K562 (cell line): ENCODE measurements around the gene ACTN1. TPM values are rescaled to one million over a fixed set of nuclear protein-coding genes. Genes with fewer than 3 reads are reported as not detected.

ENCODE experiments used
- ATAC-seq: fragments of 200-7000 bp; cut with Tn5 transposase; 3 replicates; pipeline ENCODE4 v1.9.1; 2020; ENCODE audit warnings: moderate library complexity
- BruUV-seq: library from RNA; stranded (reverse); fragments of 400-500 nt; replicated peaks from 2 replicates; lab custom pipeline; 2021; lab: Mats Ljungman, UMichigan
- CTCF ChIA-PET: fragments of 300-600 bp; formaldehyde crosslinking; extraction: SDS; loops from one replicate; lab custom pipeline; 2021; ENCODE audit warnings: low intra/inter-chr PET ratio; lab: Yijun Ruan, JAX
- POLR2A ChIA-PET: fragments of 300-600, 350-650 bp; sonication (Branson Sonifier 250); formaldehyde crosslinking; extraction: SDS; loops from one replicate; lab custom pipeline; 2021; ENCODE audit warnings: antibody characterized with exemption, inconsistent platforms; lab: Yijun Ruan, JAX
- DNase-seq, 4 experiments: peaks; one replicate each; pipeline versions ENCODE4 v3.0.0 to v3.0.0-alpha.2; 2011 to 2018; ENCODE audit warnings: low spot score in 3 of 4, mixed read lengths in 3 of 4; ENCODE audit errors: extremely low read depth in 1 of 4
- FAIRE-seq: peaks from 2 replicates; lab custom pipeline; 2011; peaks lifted over from hg19 to GRCh38; lab: Jason Lieb, UNC
- H2AFZ ChIP-seq: 2 replicates; pipeline ENCODE4 v1.6.0; 2011; ENCODE audit warnings: low read depth, low read length, control low read depth, inconsistent platforms
- H3K27ac ChIP-seq: fragments of 200-600 bp; 3 replicates; pipeline ENCODE4 v1.8.0; 2011; ENCODE audit warnings: low read depth, mild to moderate bottlenecking, control low read depth, inconsistent platforms, low read length, moderate library complexity, mixed read lengths; ENCODE audit errors: extremely low read depth
- H3K27me3 ChIP-seq, 2 experiments: fragments of 300-600 bp in 1 of 2; 2 replicates in 1 of 2; 3 replicates in 1 of 2; pipeline versions ENCODE4 v1.6.0 to v1.8.0; 2011; ENCODE audit warnings: inconsistent platforms in 2 of 2, low read length in 2 of 2, mild to moderate bottlenecking in 1 of 2, mixed read lengths in 1 of 2, moderate library complexity in 1 of 2; ENCODE audit not compliant: control insufficient read depth in 2 of 2, insufficient read depth in 2 of 2
- H3K36me3 ChIP-seq: fragments of 300-600 bp; 3 replicates; pipeline ENCODE4 v1.8.0; 2011; ENCODE audit warnings: mild to moderate bottlenecking, low read length, inconsistent platforms; ENCODE audit not compliant: control insufficient read depth, insufficient read depth
- H3K4me1 ChIP-seq, 2 experiments: fragments of 200-600 bp in 1 of 2; replicated peaks in 1 of 2; 2 replicates in 1 of 2; 3 replicates in 1 of 2; pipeline versions ENCODE4 v1.5.1 to v1.8.0; 2011; ENCODE audit warnings: inconsistent platforms in 2 of 2, low read length in 2 of 2, mild to moderate bottlenecking in 1 of 2, mixed read lengths in 1 of 2, moderate library complexity in 1 of 2; ENCODE audit not compliant: control insufficient read depth in 2 of 2, insufficient read depth in 2 of 2
- H3K4me2 ChIP-seq: 2 replicates; pipeline ENCODE4 v1.6.1; 2011; ENCODE audit warnings: low read length, control low read depth, inconsistent platforms, mixed read lengths; ENCODE audit not compliant: insufficient read depth
- H3K4me3 ChIP-seq: fragments of 200-600 bp; sonication (generic), shearing (Covaris generic); 2 replicates; pipeline ENCODE4 v1.5.1; 2016; ENCODE audit warnings: control low read depth, inconsistent platforms
- H3K79me2 ChIP-seq: fragments of 200-600 bp; 3 replicates; pipeline ENCODE4 v1.8.0; 2011; ENCODE audit warnings: low read length, inconsistent platforms; ENCODE audit not compliant: control insufficient read depth, insufficient read depth
- H3K9ac ChIP-seq, 2 experiments: 2 replicates each; pipeline versions ENCODE4 v1.6.0 to v1.6.1; 2011; ENCODE audit warnings: low read depth in 2 of 2, low read length in 2 of 2, control low read depth in 1 of 2, inconsistent platforms in 1 of 2, mild to moderate bottlenecking in 1 of 2, mixed read lengths in 1 of 2; ENCODE audit not compliant: insufficient read depth in 1 of 2
- H3K9me1 ChIP-seq: one replicate; pipeline ENCODE4 v1.6.0; 2011; ENCODE audit warnings: inconsistent platforms, mild to moderate bottlenecking, low read length, moderate library complexity; ENCODE audit not compliant: control insufficient read depth, insufficient read depth
- H3K9me3 ChIP-seq: replicated peaks from 2 replicates; pipeline ENCODE4 v1.5.1; 2011; ENCODE audit warnings: low read depth, low read length, inconsistent platforms; ENCODE audit not compliant: control insufficient read depth, insufficient read depth
- H4K20me1 ChIP-seq: replicated peaks from 2 replicates; pipeline ENCODE4 v1.6.1; 2011; ENCODE audit warnings: low read length, inconsistent platforms, mixed read lengths; ENCODE audit not compliant: control insufficient read depth, insufficient read depth
- BCOR ChIP-seq: fragments of 450-650 bp; IDR thresholded peaks from 2 replicates; pipeline ENCODE4 v1.6.1; 2016
- BRD4 ChIP-seq: fragments of 200-600 bp; sonication (generic); IDR thresholded peaks from 2 replicates; pipeline ENCODE4 v1.6.1; 2017; ENCODE audit warnings: inconsistent platforms
- HNRNPK ChIP-seq: fragments of 200-400 bp; formaldehyde crosslinking; IDR thresholded peaks from one replicate; pipeline ENCODE4 v1.6.1; 2018; ENCODE audit warnings: mild to moderate bottlenecking, low read depth, low read length; ENCODE audit not compliant: poor library complexity, severe bottlenecking
- IRF2 ChIP-seq: sonication (generic); formaldehyde crosslinking; IDR thresholded peaks from 2 replicates; pipeline ENCODE4 v1.8.1; 2022; ENCODE audit warnings: mild to moderate bottlenecking, missing genetic modification reagents
- KDM1A ChIP-seq, 2 experiments: fragments of 450-650 bp; IDR thresholded peaks; 2 replicates each; pipeline ENCODE4 v1.6.1; 2016; ENCODE audit warnings: mild to moderate bottlenecking in 2 of 2
- MED1 ChIP-seq: sonication (generic); formaldehyde crosslinking; IDR thresholded peaks from 2 replicates; pipeline ENCODE4 v1.8.1; 2023; ENCODE audit warnings: missing genetic modification reagents, borderline replicate concordance
- RBM25 ChIP-seq: fragments of 200-400 bp; formaldehyde crosslinking; IDR thresholded peaks from 2 replicates; pipeline ENCODE4 v1.6.1; 2018; ENCODE audit warnings: low read length, low read depth, moderate library complexity; ENCODE audit not compliant: severe bottlenecking
- TAF9B ChIP-seq: fragments of 450-650 bp; IDR thresholded peaks from 2 replicates; pipeline ENCODE4 v1.6.1; 2018; ENCODE audit warnings: mild to moderate bottlenecking; ENCODE audit not compliant: partially characterized antibody
- THRAP3 ChIP-seq: fragments of 450-650 bp; IDR thresholded peaks from 2 replicates; pipeline ENCODE4 v1.6.1; 2016; ENCODE audit warnings: mild to moderate bottlenecking, inconsistent platforms, borderline replicate concordance
- YY1 ChIP-seq, 3 experiments: IDR thresholded peaks; 2 replicates each; pipeline ENCODE4 v1.6.1; 2011; ENCODE audit warnings: low read length in 2 of 3, mild to moderate bottlenecking in 2 of 3, moderate library complexity in 2 of 3, borderline replicate concordance in 1 of 3, control low read depth in 1 of 3, low read depth in 1 of 3; ENCODE audit not compliant: insufficient read depth in 3 of 3, insufficient replicate concordance in 2 of 3, control insufficient read depth in 1 of 3, insufficient read length in 1 of 3; ENCODE audit errors: extremely low read depth in 1 of 3
- ZNF354B ChIP-seq: fragments of 250-450 bp; sonication (Bioruptor Pico); IDR thresholded peaks from 2 replicates; pipeline ENCODE4 v1.4.0; 2020
- ZNF57 ChIP-seq: fragments of 450-650 bp; formaldehyde crosslinking; IDR thresholded peaks from 2 replicates; pipeline ENCODE4 v1.4.0; 2020; ENCODE audit warnings: mild to moderate bottlenecking, moderate library complexity
- ZNF668 ChIP-seq: fragments of 250-450 bp; sonication (Bioruptor Pico); IDR thresholded peaks from 2 replicates; pipeline ENCODE4 v1.8.0; 2022; ENCODE audit warnings: mild to moderate bottlenecking, inconsistent platforms
- WGBS: fragments of 100-300 bp; shearing (Covaris generic); methylation state at CpG from one replicate; pipeline ENCODE4 v1.1.6; 2016; ENCODE audit warnings: low coverage, mixed read lengths; ENCODE audit not compliant: insufficient coverage; ENCODE audit errors: missing lambda C conversion rate; 5-methylcytosine and 5-hydroxymethylcytosine counted together
- in situ Hi-C: fragments of 300-500 bp; cut with MboI; formaldehyde crosslinking; loops from 4 replicates; pipeline ENCODE4 v1.15.0; 2018; ENCODE audit warnings: inconsistent platforms, mixed read lengths
- intact Hi-C: fragments of 100-400 bp; cut with micrococcal nuclease; formaldehyde crosslinking; loops from 2 replicates; pipeline ENCODE4 v1.14.2; 2022
- polyA plus RNA-seq, 8 experiments: library from polyadenylated mRNA; depleted of rRNA in 4 of 8; stranded (reverse) in 5 of 8; unstranded in 3 of 8; fragments of >200 nt; fragmentation: Nextera tagmentation in 2 of 8; fragmentation: Illumina TruSeq in 1 of 8; extraction: Ambion mirVana in 2 of 8; extraction: Trizol in 1 of 8; gene quantifications; 2 replicates each; pipeline versions ENCODE4 v1.2.1 to v1.2.3, GENCODE V29; 2011 to 2014; ENCODE audit warnings: inconsistent platforms in 1 of 8, missing spikeins in 1 of 8
- total RNA-seq, 7 experiments: library from RNA; depleted of rRNA in 6 of 7; stranded (reverse); fragments of >200 nt in 6 of 7; fragmentation: Illumina TruSeq in 2 of 7; extraction: Trizol in 2 of 7; gene quantifications; 2 replicates each; pipeline versions ENCODE4 v1.2.1 to v1.2.3, GENCODE V29; 2011 to 2021; ENCODE audit warnings: low replicate concordance in 1 of 7
- TF ChIP-seq, protein P1 (sequence below): fragments of 250-450 bp; sonication (Bioruptor Pico); IDR thresholded peaks from 2 replicates; pipeline ENCODE4 v1.5.0; 2020; ENCODE audit warnings: mild to moderate bottlenecking, borderline replicate concordance
- TF ChIP-seq, protein P2 (sequence below): fragments of 250-450 bp; sonication (Bioruptor Pico); IDR thresholded peaks from 2 replicates; pipeline ENCODE4 v1.8.0; 2021; ENCODE audit warnings: moderate library complexity, mild to moderate bottlenecking, inconsistent platforms

ACTN1 gene
- total and polyA plus RNA-seq, 9 of the 15 experiments (the other 6 are each of a cell fraction or from before 2014, with no cell fraction given), result 2.2 to 67.7 (median 34.5) TPM

DNA sequence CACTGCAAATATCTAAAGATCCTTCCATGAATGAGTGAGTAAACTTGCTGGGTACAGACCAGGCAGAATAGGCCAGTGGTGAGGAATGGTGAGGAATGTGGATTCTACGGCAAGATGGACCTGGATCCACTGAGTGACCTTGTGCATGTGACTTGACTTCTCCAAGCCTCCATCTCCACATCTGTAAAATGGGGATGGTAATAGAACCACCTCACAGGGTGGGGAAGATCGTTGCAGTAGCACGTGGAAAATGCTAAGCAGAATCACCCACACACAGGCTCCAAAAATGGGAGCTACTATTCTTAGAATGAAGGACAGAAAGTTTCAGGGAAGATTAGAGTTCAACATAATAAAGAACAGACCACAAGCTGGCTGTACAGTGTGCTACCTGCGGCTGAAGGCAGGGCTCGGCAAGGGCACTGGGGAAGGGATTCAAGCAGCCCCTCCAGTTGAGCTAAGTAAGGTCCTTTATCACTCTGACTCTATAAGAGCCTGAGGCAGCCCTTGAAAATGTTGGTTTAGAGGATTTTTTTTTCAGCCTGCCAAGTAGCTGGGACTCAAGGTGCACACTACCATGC, 47.5 kb downstream of the ACTN1 start:
- H4K20me1 ChIP-seq, result peaks cover 23% of the 10 kb centered on the region
- CTCF ChIA-PET, result no interaction called here
- TF ChIP-seq TAF9B, result no peak
- no peak for TF ChIP-seq ZNF354B
- TF ChIP-seq YY1 (IDR thresholded peaks at IDR 0.05; ENCODE audit: borderline replicate concordance in 1 of 3, control insufficient read depth in 1 of 3, extremely low read depth in 1 of 3, insufficient read depth in 3 of 3, insufficient read length in 1 of 3, insufficient replicate concordance in 2 of 3, low read depth in 1 of 3, low read length in 2 of 3), result no peak
- TF ChIP-seq BRD4, result no peak
- peak in 1 of 2 experiments; percentile 9; a peak in 1 of 4 replicates for TF ChIP-seq KDM1A (IDR thresholded peaks at IDR 0.05)
- no peak for TF ChIP-seq ZNF668
- TF ChIP-seq, protein P1, sequence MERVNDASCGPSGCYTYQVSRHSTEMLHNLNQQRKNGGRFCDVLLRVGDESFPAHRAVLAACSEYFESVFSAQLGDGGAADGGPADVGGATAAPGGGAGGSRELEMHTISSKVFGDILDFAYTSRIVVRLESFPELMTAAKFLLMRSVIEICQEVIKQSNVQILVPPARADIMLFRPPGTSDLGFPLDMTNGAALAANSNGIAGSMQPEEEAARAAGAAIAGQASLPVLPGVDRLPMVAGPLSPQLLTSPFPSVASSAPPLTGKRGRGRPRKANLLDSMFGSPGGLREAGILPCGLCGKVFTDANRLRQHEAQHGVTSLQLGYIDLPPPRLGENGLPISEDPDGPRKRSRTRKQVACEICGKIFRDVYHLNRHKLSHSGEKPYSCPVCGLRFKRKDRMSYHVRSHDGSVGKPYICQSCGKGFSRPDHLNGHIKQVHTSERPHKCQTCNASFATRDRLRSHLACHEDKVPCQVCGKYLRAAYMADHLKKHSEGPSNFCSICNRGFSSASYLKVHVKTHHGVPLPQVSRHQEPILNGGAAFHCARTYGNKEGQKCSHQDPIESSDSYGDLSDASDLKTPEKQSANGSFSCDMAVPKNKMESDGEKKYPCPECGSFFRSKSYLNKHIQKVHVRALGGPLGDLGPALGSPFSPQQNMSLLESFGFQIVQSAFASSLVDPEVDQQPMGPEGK (CRISPR knock-in tag), result no peak
- TF ChIP-seq BCOR, result peak; percentile 47
- no peak for TF ChIP-seq HNRNPK
- no peak for TF ChIP-seq ZNF57
- TF ChIP-seq RBM25, result peak; percentile 85
- TF ChIP-seq IRF2 (CRISPR knock-in tag), result no peak
- no peak for TF ChIP-seq MED1 (CRISPR knock-in tag)
- TF ChIP-seq THRAP3, result no peak
- TF ChIP-seq, protein P2, sequence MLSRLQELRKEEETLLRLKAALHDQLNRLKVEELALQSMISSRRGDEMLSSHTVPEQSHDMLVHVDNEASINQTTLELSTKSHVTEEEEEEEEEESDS (CRISPR knock-in tag), result no peak
- TF ChIP-seq, all 486 proteins: peak for 3
- Histone ChIP-seq H3K36me3 (no peaks in the 10 kb centered on the region; the same call in 2 of the 3 replicates), H3K4me3 (no peak overlapping the region), H2AFZ (no peak overlapping the region), H3K9me1 (no peaks in the 10 kb centered on the region), H3K9me3 (peaks cover 2% of the 10 kb centered on the region; the same call in 1 of the 2 replicates), H3K4me2 (no peak overlapping the region), H3K79me2 (peaks cover 7% of the 10 kb centered on the region), H3K27me3 (no peaks in the 10 kb centered on the region), H3K27ac (no peak overlapping the region), H3K9ac (no peak overlapping the region), H3K4me1 (peaks cover 4 to 13% of the 10 kb centered on the region in 2 experiments; a peak in 3 of 5 replicates)
- WGBS, result 100% methylated on average over 2 of the region's 5 CpGs
- BruUV-seq, result no TSS peak
- POLR2A ChIA-PET, result no interaction called here
- in situ Hi-C loops, result no loop called here
- no peak for ATAC-seq
- no peak for FAIRE-seq
- no peak for DNase-seq
- intact Hi-C loops, result no loop called here
